Body of pancreas (tissue), 4 donors: Measurements from ENCODE around the gene AHSA1. TPM values are rescaled to one million over a fixed set of nuclear protein-coding genes. Genes with fewer than 3 reads are reported as not detected.

Source experiments
- ATAC-seq: fragments of 150-250 bp; one replicate; pipeline ENCODE4 v1.9.1; 2016
- DNase-seq, 4 donors: peaks; one replicate each; pipeline ENCODE4 v3.0.0-alpha.2; 2019
- H3K27ac ChIP-seq, 4 donors: fragments of 200-600 bp; sonication (generic); 1 replicate in 3 of 4; 2 replicates in 1 of 4; pipeline versions ENCODE4 v1.5.1 to v1.6.1; 2016 to 2019; ENCODE audit warnings: mild to moderate bottlenecking in 1 of 4, mixed read lengths in 1 of 4, moderate library complexity in 1 of 4
- H3K27me3 ChIP-seq, 2 donors: fragments of 200-600 bp; sonication (generic); one replicate each; pipeline ENCODE4 v1.6.0; 2016; ENCODE audit warnings: mild to moderate bottlenecking in 1 of 2
- H3K36me3 ChIP-seq, 2 donors: fragments of 200-600 bp; sonication (generic); replicated peaks in 1 of 2; 2 replicates each; pipeline ENCODE4 v1.5.1; 2016; ENCODE audit warnings: low read depth in 2 of 2; ENCODE audit not compliant: insufficient read depth in 1 of 2
- H3K4me1 ChIP-seq: fragments of 200-600 bp; sonication (generic); one replicate; pipeline ENCODE4 v1.6.0; 2016
- H3K4me3 ChIP-seq, 2 donors: fragments of 200-600 bp; sonication (generic); 1 replicate in 1 of 2; 2 replicates in 1 of 2; pipeline ENCODE4 v1.5.1; 2016 to 2019
- H3K9me3 ChIP-seq, 3 donors: fragments of 200-600 bp; sonication (generic); 1 replicate in 2 of 3; 2 replicates in 1 of 3; pipeline ENCODE4 v1.5.1; 2016
- CTCF ChIP-seq, 7 experiments: fragments of 450-650 bp in 4 of 7; fragments of 200-600 bp in 3 of 7; sonication (generic) in 3 of 7; IDR thresholded peaks; one replicate each; pipeline ENCODE4 v1.5.1; 2016 to 2019; ENCODE audit warnings: antibody characterized with exemption in 7 of 7
- POLR2A ChIP-seq, 3 donors: fragments of 450-650 bp; IDR thresholded peaks; one replicate each; pipeline ENCODE4 v1.6.1; 2016; ENCODE audit warnings: antibody characterized with exemption in 3 of 3, mild to moderate bottlenecking in 2 of 3
- WGBS, 2 donors: methylation state at CpG; one replicate each; pipeline ENCODE4 v1.1.5; 2017; 5-methylcytosine and 5-hydroxymethylcytosine counted together
- intact Hi-C: fragments of 100-400 bp; cut with DNase I; formaldehyde crosslinking; loops from one replicate; pipeline ENCODE4 v1.15.1; 2023
- total RNA-seq, 2 donors: library from RNA; depleted of rRNA; stranded (reverse); fragments of >200 nt; gene quantifications; one replicate each; pipeline ENCODE4 v1.1.0, GENCODE V29; 2016

The AHSA1 gene
- total RNA-seq, 2 donors from 2014 or later: 25.1 to 35.3 TPM

GRCh38 chr14:77475432-77476115 is 17.7 kb downstream of the AHSA1 start:
- ATAC-seq: no peak
- 77 to 81% methylated on average over 22 to 35 of the region's 35 CpGs for whole genome bisulfite sequencing, 2 donors

GRCh38 chr14:77478029-77478428 is 20.1 kb downstream of the AHSA1 start:
- H3K36me3 ChIP-seq: no peaks in the 10 kb centered on the region
- no peak for DNase-seq
- no peak overlapping the region for H3K27ac ChIP-seq
- H3K9me3 ChIP-seq: no peaks in the 10 kb centered on the region
- H3K4me1 ChIP-seq: no peaks in the 10 kb centered on the region
- no peak for ATAC-seq
- intact Hi-C loops: no loop called here
- WGBS, 2 donors: 60 to 82% methylated on average over 2 to 5 of the region's 5 CpGs
- no peak overlapping the region for H3K4me3 ChIP-seq
- H3K27me3 ChIP-seq: no peaks in the 10 kb centered on the region
- TF ChIP-seq POLR2A (IDR thresholded peaks at IDR 0.05) (no peak), CTCF (IDR thresholded peaks at IDR 0.05) (no peak)

More at GRCh38 chr14:77475432-77476115, 17.7 kb downstream of the AHSA1 start:
- no peaks in the 10 kb centered on the region for H3K27me3 ChIP-seq
- intact Hi-C loops: no loop called here
- no peak overlapping the region for H3K4me3 ChIP-seq
- DNase-seq: no peak
- no peaks in the 10 kb centered on the region for H3K4me1 ChIP-seq
- no peaks in the 10 kb centered on the region for H3K36me3 ChIP-seq
- no peaks in the 10 kb centered on the region for H3K9me3 ChIP-seq
- H3K27ac ChIP-seq: no peak overlapping the region
- TF ChIP-seq CTCF (IDR thresholded peaks at IDR 0.05) (no peak), POLR2A (IDR thresholded peaks at IDR 0.05) (no peak)

GRCh38 chr14:77478796-77479195 is 20.9 kb downstream of the AHSA1 start:
- DNase-seq: no peak
- TF ChIP-seq POLR2A (IDR thresholded peaks at IDR 0.05) (no peak), CTCF (IDR thresholded peaks at IDR 0.05) (no peak)
- Histone ChIP-seq H3K27me3 (no peaks in the 10 kb centered on the region), H3K36me3 (no peaks in the 10 kb centered on the region), H3K9me3 (no peaks in the 10 kb centered on the region), H3K27ac (no peak overlapping the region), H3K4me3 (no peak overlapping the region), H3K4me1 (no peaks in the 10 kb centered on the region)
- no peak for ATAC-seq
- intact Hi-C loops: no loop called here
- WGBS, 2 donors: 50 to 56% methylated on average over 1 of the region's 1 CpG

- TF ChIP-seq POLR2A (IDR thresholded peaks at IDR 0.05) (no peak), CTCF (IDR thresholded peaks at IDR 0.05) (no peak)
- no peak overlapping the region for H3K27ac ChIP-seq
- no peaks in the 10 kb centered on the region for H3K9me3 ChIP-seq
- no peak overlapping the region for H3K4me3 ChIP-seq
- DNase-seq (no peak), ATAC-seq (no peak)
- H3K36me3 ChIP-seq: no peaks in the 10 kb centered on the region
- intact Hi-C loops: no loop called here
- 70 to 78% methylated on average over 7 to 8 of the region's 8 CpGs for WGBS, 2 donors
- H3K4me1 ChIP-seq: no peaks in the 10 kb centered on the region
- no peaks in the 10 kb centered on the region for H3K27me3 ChIP-seq
These were observed 24.5 kb downstream of the AHSA1 start for GRCh38 chr14:77482422-77482821.

GRCh38 chr14:77485256-77485655 is 27.4 kb downstream of the AHSA1 start:
- WGBS, 2 donors: 67 to 94% methylated on average over 1 to 3 of the region's 3 CpGs
- no peaks in the 10 kb centered on the region for H3K9me3 ChIP-seq
- H3K27ac ChIP-seq: no peak overlapping the region
- intact Hi-C loops: no loop called here
- ATAC-seq: no peak
- no peak for DNase-seq
- TF ChIP-seq POLR2A (IDR thresholded peaks at IDR 0.05): no peak
- TF ChIP-seq CTCF (IDR thresholded peaks at IDR 0.05): no peak
- no peaks in the 10 kb centered on the region for H3K4me1 ChIP-seq
- no peaks in the 10 kb centered on the region for H3K27me3 ChIP-seq
- no peaks in the 10 kb centered on the region for H3K36me3 ChIP-seq
- no peak overlapping the region for H3K4me3 ChIP-seq
